Ascending aorta (tissue), 2 donors: ENCODE data around the gene HSF5. TPM values are rescaled to one million over a fixed set of nuclear protein-coding genes. Genes with fewer than 3 reads are reported as not detected.

Source experiments
- DNase-seq, 2 donors: peaks; one replicate each; pipeline ENCODE4 v3.0.0-alpha.2; 2019; ENCODE audit warnings: low spot score in 2 of 2
- H3K27ac ChIP-seq, 2 donors: fragments of 200-600 bp; sonication (generic); one replicate each; pipeline ENCODE4 v1.5.1; 2016 to 2017; ENCODE audit warnings: mild to moderate bottlenecking in 1 of 2
- H3K27me3 ChIP-seq: fragments of 200-600 bp; sonication (generic); one replicate; pipeline ENCODE4 v1.5.1; 2017
- H3K36me3 ChIP-seq, 2 donors: fragments of 200-600 bp; sonication (generic); one replicate each; pipeline ENCODE4 v1.5.1; 2016
- H3K4me1 ChIP-seq, 2 donors: fragments of 200-600 bp; sonication (generic); one replicate each; pipeline ENCODE4 v1.5.1; 2016 to 2017; ENCODE audit warnings: mild to moderate bottlenecking in 1 of 2
- H3K4me3 ChIP-seq, 2 donors: fragments of 200-600 bp; sonication (generic); one replicate each; pipeline ENCODE4 v1.5.1; 2016 to 2017; ENCODE audit warnings: mild to moderate bottlenecking in 1 of 2
- H3K9me3 ChIP-seq, 2 donors: fragments of 200-600 bp; sonication (generic); one replicate each; pipeline ENCODE4 v1.5.1; 2016
- intact Hi-C: fragments of 100-400 bp; cut with DNase I; formaldehyde crosslinking; loops from one replicate; pipeline ENCODE4 v1.15.1; 2023
- total RNA-seq: library from RNA; depleted of rRNA; stranded (reverse); fragments of >200 nt; gene quantifications from one replicate; pipeline ENCODE4 v1.1.0, GENCODE V29; 2016
- TF ChIP-seq, protein P1 (sequence below), 3 experiments: fragments of 200-600 bp in 2 of 3; fragments of 450-650 bp in 1 of 3; sonication (generic) in 2 of 3; IDR thresholded peaks; one replicate each; pipeline ENCODE4 v1.5.1; 2016 to 2019; ENCODE audit warnings: antibody characterized with exemption in 3 of 3, mild to moderate bottlenecking in 1 of 3, moderate library complexity in 1 of 3

Gene HSF5
- total RNA-seq, 1 donor from 2014 or later, result not detected

DNA sequence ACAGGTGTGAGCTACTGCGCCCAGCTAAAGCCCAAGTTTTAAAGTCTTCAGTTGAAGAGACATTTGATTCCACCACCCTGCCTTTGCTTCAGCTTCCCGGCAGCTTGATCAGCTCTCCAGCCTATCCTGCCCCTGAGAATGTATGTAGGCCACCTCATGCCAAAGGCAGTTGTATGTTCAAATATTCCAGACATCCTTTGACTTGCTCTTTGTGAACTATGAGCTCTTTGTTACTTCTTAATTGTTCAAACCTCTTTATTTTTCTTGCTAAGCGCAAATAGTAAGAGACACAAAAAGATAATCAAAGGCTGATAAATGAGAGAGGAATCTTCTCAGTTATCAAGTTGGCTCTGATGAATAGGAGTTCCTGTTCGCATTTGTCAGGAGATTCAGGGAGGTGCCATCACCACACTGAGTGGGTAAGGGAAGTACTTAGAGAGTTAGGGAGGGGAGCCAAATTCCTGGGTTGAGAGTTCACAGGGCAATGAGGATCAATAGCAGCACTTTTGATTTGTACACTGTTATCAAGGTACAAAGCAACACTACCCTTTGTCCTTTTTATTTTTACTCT is 104.2 kb downstream of the HSF5 start:
- no peaks in the 10 kb centered on the region for H3K9me3 ChIP-seq
- DNase-seq, result no peak
- intact Hi-C loops, result no loop called here

DNA sequence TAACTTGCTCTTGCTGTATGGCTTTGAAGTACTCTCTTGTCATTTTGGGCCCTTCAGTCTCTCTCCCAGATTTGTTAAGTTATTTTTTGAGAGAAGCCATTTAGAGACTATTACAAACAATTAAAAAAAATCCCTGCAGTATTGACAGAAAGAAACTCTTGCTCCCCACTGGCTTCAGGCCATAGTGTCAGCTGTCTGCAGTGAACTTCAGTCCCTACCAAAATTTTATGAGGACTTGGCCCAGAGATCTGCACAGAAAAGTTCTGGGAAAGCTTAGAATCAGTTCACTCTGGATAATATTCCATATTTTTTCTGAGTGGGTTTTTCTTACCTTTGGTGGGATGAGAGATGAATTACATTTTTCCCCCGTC is 105.4 kb downstream of the HSF5 start:
- Histone ChIP-seq H3K36me3 (no peaks in the 10 kb centered on the region), H3K27me3 (no peaks in the 10 kb centered on the region), H3K4me1 (no peaks in the 10 kb centered on the region), H3K4me3 (no peak overlapping the region), H3K27ac (no peak overlapping the region), H3K9me3 (no peaks in the 10 kb centered on the region)
- intact Hi-C loops, result no loop called here
- no peak for DNase-seq
- TF ChIP-seq, protein P1, sequence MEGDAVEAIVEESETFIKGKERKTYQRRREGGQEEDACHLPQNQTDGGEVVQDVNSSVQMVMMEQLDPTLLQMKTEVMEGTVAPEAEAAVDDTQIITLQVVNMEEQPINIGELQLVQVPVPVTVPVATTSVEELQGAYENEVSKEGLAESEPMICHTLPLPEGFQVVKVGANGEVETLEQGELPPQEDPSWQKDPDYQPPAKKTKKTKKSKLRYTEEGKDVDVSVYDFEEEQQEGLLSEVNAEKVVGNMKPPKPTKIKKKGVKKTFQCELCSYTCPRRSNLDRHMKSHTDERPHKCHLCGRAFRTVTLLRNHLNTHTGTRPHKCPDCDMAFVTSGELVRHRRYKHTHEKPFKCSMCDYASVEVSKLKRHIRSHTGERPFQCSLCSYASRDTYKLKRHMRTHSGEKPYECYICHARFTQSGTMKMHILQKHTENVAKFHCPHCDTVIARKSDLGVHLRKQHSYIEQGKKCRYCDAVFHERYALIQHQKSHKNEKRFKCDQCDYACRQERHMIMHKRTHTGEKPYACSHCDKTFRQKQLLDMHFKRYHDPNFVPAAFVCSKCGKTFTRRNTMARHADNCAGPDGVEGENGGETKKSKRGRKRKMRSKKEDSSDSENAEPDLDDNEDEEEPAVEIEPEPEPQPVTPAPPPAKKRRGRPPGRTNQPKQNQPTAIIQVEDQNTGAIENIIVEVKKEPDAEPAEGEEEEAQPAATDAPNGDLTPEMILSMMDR (IDR thresholded peaks at IDR 0.05), result no peak

More for the DNA sequence above, 104.2 kb downstream of the HSF5 start:
- Histone ChIP-seq H3K27ac (no peak overlapping the region), H3K27me3 (no peaks in the 10 kb centered on the region), H3K4me1 (no peaks in the 10 kb centered on the region), H3K36me3 (no peaks in the 10 kb centered on the region), H3K4me3 (no peak overlapping the region)
- TF ChIP-seq, protein P1 (IDR thresholded peaks at IDR 0.05), result no peak

DNA sequence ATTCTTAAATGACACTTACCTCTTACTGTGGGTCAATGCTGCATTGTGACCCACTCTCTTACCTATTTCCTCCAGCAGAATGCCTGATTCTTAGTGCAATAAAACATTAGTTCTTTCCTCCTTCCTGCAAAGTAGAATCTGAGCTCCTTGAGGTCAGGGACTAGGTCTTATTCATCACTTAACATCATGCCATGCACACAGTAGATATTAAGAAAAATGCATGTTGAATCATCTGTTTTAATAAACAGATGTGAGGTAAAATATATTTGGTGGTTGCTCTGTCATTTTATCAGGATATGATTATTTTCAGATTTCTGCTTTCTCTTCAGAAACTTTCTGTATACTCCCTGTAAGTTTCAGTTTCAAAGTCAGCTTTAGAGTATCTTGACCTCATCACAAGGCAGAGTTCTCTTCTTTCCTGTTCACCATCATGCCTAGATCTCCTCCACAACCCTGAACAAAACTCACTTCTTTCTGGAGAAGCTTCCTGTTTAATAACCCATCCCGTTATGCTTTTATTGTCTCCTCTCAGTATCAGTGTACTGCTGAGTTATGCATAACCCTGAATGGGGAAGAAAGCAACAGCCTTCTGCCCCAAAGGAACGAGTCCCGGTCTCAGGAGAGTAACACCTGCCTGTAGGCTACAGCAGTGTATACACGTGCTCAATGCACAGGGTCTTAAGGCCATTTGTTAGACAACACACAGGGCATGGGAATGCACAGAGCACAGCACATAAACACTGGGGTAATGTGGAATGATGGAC is 105.9 kb downstream of the HSF5 start:
- no peaks in the 10 kb centered on the region for H3K9me3 ChIP-seq
- TF ChIP-seq, protein P1 (IDR thresholded peaks at IDR 0.05), result no peak
- no peaks in the 10 kb centered on the region for H3K36me3 ChIP-seq
- DNase-seq, result no peak
- H3K27ac ChIP-seq, result no peak overlapping the region
- no peaks in the 10 kb centered on the region for H3K27me3 ChIP-seq
- no peaks in the 10 kb centered on the region for H3K4me1 ChIP-seq
- no peak overlapping the region for H3K4me3 ChIP-seq
- intact Hi-C loops, result no loop called here

DNA sequence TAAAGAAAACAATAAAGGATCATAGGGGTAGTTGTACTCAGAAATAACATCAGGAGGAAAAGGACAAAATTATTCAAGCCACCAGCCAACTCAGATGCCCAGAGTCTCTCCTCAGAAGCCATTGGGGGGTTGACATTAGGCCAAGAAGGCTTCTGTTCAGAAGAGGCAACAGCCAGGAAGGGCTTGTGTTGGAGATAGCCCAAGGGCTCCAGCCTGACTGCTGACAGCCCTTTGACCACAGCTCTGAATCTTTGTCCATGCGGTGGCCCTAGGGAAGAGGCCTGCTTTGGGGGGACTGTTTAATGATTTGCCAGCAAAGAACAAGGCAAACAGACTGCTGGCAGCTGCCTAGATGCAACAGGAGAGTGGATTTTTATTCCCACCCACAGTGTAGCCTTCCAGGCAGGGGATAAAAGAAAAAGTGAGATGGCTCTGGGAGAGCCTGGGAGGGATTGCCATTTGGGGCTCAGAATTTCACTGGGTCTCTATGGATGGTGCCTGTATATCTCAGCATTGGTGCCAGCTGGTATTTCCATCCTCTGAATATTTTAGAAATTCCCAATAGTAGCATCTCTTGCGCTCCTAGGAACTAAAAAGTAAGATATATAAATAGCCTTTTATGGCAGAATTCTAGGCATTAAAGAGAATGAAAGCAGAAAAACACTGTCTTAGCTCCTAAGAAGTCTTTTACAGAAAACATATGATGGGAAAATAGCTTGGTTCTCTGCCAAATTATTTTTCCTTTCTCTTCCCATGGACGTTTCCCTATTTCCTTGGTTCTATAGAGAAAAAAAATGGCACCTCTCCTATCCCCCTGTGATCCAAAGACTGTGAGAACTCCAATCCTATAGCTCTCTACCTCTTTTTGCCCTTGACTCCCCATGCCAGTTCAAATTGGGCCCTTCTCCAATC is 106.8 kb downstream of the HSF5 start:
- H3K4me3 ChIP-seq, result no peak overlapping the region
- TF ChIP-seq, protein P1 (IDR thresholded peaks at IDR 0.05), result no peak

DNA sequence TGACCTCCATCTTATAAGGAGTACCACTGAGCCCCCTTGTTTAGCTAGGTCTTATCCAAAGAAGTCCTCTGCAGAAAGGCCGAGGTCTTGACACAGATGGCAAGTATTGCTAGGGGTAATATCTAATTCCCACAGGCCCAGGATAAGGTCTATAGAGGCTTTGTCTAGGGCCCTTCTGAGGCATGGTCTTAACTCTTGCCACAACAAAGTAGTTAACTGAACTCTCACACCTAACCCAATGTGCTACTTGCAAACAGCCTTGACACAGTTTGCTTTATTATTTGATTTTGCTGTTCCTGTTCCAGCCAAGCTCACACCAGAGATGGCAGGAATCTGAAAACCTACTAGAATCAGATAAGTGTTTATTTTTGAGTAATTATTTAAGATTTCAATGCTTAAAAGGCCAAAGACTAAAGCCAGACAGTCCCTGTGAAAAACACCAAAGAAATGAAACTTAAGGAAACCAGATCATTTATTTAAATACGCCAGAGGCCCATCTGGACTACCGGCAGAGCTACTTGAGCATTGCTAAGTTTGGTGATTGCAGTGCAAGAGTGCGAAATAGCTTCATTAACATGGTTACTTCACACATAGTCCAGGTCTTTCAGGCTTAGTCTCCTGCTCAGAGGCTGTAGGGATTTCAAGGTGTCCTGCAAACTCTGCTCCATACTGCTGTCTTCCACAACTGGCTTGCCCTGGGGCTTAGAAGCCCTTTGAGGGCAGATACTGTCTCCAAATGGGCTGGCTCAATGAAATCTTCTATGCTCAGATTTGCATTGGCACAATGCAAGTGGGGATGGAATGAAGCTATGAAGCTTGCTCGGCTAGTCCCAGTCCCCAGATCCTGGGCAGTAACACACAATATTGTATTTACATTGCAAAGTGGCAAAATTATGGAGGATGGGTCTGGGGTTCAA is 107.7 kb downstream of the HSF5 start:
- Histone ChIP-seq H3K27ac (no peak overlapping the region), H3K4me1 (no peaks in the 10 kb centered on the region), H3K36me3 (no peaks in the 10 kb centered on the region), H3K4me3 (no peak overlapping the region), H3K27me3 (no peaks in the 10 kb centered on the region), H3K9me3 (no peaks in the 10 kb centered on the region)
- TF ChIP-seq, protein P1 (IDR thresholded peaks at IDR 0.05), result no peak
- intact Hi-C loops, result no loop called here
- DNase-seq, result no peak

More for the DNA sequence above, 106.8 kb downstream of the HSF5 start:
- Histone ChIP-seq H3K9me3 (no peaks in the 10 kb centered on the region), H3K36me3 (no peaks in the 10 kb centered on the region), H3K27me3 (no peaks in the 10 kb centered on the region), H3K4me1 (no peaks in the 10 kb centered on the region), H3K27ac (no peak overlapping the region)
- DNase-seq, result no peak
- intact Hi-C loops, result no loop called here
